ENCODE data around the gene BRD1.

The BRD1 gene

DNA sequence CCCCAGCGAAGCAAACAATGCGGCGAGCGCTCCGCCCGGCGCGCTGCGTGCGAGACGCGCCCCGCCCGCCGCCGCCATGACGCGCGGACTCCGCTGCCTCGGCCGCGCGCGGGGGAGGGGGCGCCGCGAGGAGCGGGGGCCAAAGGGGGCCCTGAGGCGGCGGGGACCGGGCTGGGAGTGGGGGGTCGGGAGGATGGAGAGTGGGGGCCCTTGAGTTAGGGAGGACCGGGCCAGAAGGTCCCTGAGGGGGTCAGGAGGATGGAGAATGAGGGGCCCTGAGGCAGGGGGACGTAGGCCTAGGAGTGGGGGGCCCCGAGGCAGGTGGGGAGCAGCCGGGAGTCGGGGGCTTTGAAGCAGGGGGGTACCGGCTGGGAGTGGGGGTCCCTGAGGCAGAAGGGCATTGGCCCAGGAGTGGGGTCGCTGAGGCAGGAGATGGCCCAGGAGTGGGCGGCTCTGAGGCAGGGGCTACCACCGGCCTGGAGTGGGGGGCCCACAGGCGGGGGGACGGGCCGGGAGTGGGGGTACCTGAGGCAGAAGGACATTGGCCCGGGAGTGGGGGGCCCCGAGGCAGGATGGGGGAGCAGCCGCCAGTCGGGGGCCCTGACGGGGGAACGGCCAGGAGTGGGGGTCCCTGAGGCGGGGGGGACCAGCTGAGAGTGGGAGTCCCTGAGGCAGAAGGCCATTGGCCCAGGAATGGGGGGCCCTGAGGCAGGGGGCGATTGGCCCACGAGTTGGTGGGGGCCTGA, at the start of gene BRD1:
BRD1 (minus strand) TSS at position 21 of the 746 bp plus-strand sequence. CDS start 3,556 bp downstream, outside the sequence.
- H3K4me3 ChIP-seq (ENCODE audit: low read depth, low read length), result peak within 1 kb of the TSS; percentile 81
- TF ChIP-seq, protein P1, sequence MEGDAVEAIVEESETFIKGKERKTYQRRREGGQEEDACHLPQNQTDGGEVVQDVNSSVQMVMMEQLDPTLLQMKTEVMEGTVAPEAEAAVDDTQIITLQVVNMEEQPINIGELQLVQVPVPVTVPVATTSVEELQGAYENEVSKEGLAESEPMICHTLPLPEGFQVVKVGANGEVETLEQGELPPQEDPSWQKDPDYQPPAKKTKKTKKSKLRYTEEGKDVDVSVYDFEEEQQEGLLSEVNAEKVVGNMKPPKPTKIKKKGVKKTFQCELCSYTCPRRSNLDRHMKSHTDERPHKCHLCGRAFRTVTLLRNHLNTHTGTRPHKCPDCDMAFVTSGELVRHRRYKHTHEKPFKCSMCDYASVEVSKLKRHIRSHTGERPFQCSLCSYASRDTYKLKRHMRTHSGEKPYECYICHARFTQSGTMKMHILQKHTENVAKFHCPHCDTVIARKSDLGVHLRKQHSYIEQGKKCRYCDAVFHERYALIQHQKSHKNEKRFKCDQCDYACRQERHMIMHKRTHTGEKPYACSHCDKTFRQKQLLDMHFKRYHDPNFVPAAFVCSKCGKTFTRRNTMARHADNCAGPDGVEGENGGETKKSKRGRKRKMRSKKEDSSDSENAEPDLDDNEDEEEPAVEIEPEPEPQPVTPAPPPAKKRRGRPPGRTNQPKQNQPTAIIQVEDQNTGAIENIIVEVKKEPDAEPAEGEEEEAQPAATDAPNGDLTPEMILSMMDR (IDR thresholded peaks at IDR 0.05; ENCODE audit: low read depth, low read length), result no peak

DNA sequence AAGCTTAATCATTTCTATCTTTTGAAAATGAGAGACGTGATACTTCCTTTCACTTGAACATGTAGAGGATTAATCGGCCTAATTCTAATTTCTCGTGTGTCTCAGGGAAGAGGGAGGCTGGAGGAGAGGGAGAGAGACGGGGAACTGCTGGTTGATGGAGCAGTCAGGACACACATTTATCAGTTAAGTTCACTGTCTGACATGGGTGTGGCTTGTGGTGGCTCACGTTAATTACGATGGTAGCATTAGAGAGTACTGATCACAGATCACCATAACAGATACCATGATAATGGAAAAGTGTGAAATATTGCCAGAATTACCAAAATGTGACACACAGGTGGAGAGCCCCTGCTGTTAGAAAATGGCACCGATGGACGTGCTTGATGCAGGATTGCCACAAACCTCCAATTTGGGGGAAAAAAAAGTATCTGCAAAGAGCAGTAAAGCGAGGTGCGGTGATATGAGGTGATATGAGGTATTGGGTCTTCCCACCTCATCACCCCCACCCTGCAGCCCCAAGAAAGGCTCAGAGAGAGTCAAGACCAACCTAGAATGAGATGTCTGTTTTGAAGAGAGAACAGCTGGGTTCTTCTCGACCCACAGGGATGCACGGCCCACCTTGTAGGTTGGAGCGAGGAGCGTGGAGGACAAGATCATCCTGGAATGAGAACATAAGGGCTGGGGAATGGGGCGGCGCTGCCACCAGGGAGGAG, 45.7 kb upstream of the BRD1 start:
- TF ChIP-seq, protein P1 (IDR thresholded peaks at IDR 0.05; ENCODE audit: low read depth, low read length), result no peak
- no peak overlapping the region for H3K4me3 ChIP-seq (ENCODE audit: low read depth, low read length)

DNA sequence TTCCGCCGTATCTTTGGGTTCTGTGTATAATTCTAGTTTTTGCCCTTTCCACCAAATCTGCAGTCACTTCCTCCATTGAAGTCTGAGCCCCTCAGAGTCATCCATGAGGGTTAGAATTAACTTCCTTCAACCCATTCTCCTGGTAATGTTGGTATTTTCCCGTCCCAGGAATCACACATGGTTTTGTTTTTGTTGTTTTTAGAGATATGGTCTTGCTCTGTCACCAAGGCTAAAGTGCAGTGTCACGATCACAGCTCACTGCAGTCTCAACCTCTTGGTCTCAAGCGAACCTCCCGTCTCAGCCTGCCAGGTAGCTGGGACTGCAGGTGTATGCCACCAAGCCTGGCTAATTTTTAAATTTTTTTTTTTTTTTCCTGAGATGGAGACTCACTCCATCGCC, 44.7 kb upstream of the BRD1 start:
- TF ChIP-seq, protein P1 (IDR thresholded peaks at IDR 0.05; ENCODE audit: low read depth, low read length), result no peak
- no peak overlapping the region for H3K4me3 ChIP-seq (ENCODE audit: low read depth, low read length)

DNA sequence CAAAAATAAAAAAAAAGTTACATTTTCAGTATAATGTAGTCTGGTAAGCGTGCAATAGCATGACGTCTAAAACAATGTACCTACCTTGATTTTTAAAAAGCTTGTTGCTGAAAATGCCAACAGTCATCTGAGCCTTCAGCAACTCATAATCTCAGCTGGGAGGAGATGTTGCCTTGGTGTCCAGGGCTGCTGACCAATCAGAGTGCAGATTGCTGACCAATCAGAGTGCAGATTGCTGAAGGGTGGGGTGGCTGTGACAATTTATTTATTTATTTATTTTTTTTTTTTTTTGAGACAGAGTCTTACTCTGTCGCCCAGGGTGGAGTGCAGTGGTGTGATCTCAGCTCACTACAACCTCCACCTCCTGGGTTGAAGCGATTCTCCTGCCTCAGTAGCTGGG, 43.8 kb upstream of the BRD1 start:
- H3K4me3 ChIP-seq (ENCODE audit: low read depth, low read length), result no peak overlapping the region
- TF ChIP-seq, protein P1 (IDR thresholded peaks at IDR 0.05; ENCODE audit: low read depth, low read length), result no peak

DNA sequence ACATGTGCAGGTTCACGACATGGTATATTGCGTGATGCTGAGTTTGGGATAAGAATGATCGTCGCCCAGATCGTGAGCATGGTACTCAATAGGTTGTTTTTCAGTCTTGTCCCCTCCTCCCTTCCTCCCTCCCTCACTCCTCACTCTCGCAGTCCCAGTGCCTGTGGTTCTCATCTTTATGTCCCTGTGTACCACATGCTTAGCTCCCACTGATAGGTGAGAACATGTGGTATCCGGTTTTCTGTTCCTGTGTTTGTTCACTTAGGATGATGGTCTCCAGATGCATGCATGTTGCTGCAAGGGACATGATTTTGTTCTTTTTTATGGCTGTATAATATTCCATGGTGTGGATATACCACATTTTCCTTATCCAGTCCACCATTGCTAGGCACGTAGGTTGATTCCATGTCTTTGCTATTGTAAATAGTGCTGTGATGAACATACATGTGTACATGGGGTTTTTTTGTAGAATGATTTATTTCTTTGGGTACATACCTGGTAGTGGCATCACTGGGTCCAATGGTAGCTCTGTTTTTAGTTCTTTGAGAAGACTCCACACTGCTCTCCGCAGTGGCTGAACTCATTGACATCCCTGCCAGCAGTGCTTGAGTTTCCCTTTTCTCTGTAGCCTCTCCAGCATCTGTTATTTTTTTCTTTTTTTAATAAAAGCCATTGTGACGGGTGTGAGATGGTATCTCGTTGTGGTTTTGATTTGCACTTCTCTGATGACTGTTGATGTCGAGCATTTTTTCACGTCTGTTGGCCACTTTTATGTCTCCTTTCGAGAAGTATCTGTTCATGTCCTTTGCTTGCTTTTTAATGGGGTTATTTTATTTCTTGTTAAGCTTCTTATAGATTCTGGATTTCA, 42.4 kb upstream of the BRD1 start:
- TF ChIP-seq, protein P1 (IDR thresholded peaks at IDR 0.05; ENCODE audit: low read depth, low read length), result no peak
- no peak overlapping the region for H3K4me3 ChIP-seq (ENCODE audit: low read depth, low read length)

DNA sequence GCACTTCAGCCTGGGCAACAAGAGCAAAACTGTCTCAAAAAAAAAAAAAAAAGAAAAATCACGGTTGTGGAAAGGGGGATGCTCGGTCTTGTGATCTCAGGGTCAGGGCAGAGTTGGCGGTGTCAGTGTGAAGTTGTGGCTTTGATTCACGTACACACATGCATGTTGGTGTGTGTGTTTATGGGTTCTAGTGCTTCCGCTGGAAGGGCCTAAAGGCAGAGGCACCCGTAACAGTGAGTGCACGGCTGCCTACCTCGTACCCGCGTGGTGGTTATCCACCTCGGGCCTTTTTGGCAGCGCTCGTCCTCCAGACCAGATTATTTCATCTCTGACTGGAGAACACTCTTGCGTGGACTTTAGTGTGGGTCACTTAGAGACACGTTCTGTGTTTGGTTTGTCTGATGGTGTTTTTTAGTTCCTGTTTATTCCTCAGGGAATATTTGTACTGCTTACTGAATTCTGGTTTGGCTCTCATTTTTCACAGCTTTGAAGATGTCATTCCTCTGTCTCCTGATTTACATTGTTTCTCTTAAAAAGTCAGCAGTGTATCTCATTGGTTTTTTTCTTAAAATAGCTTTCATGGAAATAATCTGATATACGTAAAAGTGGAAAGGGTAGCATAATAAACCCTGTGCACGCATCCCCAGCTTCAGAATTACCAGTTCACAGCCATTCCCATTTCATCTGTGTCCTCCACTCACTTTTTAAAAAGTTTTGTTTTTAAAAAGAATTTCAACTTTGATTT, 41.6 kb upstream of the BRD1 start:
- TF ChIP-seq, protein P1 (IDR thresholded peaks at IDR 0.05; ENCODE audit: low read depth, low read length), result no peak
- H3K4me3 ChIP-seq (ENCODE audit: low read depth, low read length), result no peak overlapping the region
